DMS153 treated with DMSO at 0.1 percent for 48 hours (cell line): ENCODE results near the gene ID1.
"Not testable (repeated sequence)": the region's sequence is repeated elsewhere in the genome, so short reads cannot be mapped to it uniquely, and the experiment has no call there.

Experiments used
- DNase-seq: peaks from one replicate; lab custom pipeline; 2025; ENCODE audit not compliant: unreplicated experiment; lab: John Stamatoyannopoulos, UW

Gene ID1

GRCh38 chr20:31632548-31633338, 27.7 kb downstream of the ID1 start:
- DNase-seq = no peak

- no peak for DNase-seq
Observed at GRCh38 chr20:31633339-31633914, 28.3 kb downstream of the ID1 start.

- DNase-seq = no peak
Observed at GRCh38 chr20:31637660-31638059, 32.6 kb downstream of the ID1 start, which contains the start of gene COX4I2. Gene COX4I2, plus strand, starts transcription at chr20:31637912. Its CDS starts 1,106 bp downstream, at chr20:31639018.

- no peak for DNase-seq
Observed at GRCh38 chr20:31638317-31638716, 33.2 kb downstream of the ID1 start.

GRCh38 chr20:31638816-31639215, 33.7 kb downstream of the ID1 start:
- no peak for DNase-seq

- DNase-seq = no peak
Observed at GRCh38 chr20:31640259-31640658, 35.2 kb downstream of the ID1 start.

- no peak for DNase-seq
Observed at GRCh38 chr20:31641391-31641790, 36.3 kb downstream of the ID1 start.

- no peak for DNase-seq
Observed at GRCh38 chr20:31642837-31643236, 37.7 kb downstream of the ID1 start.

- DNase-seq = no peak
Observed at GRCh38 chr20:31643522-31643921, 38.4 kb downstream of the ID1 start.

GRCh38 chr20:31644701-31645100, 39.6 kb downstream of the ID1 start:
- DNase-seq = no peak

GRCh38 chr20:31648104-31648503, 43.0 kb downstream of the ID1 start:
- DNase-seq = not testable (repeated sequence)

GRCh38 chr20:31652917-31653396, 47.9 kb downstream of the ID1 start:
- no peak for DNase-seq

- DNase-seq = no peak
Observed at GRCh38 chr20:31653561-31653960, 48.5 kb downstream of the ID1 start.

GRCh38 chr20:31654534-31654933, 49.4 kb downstream of the ID1 start:
- DNase-seq = no peak
